COLO668 (cell line): ENCODE data around the gene CAAP1.
A peak's percentile ranks its signal among the peaks of the same experiment; 100 is the strongest.
"Not testable (repeated sequence)": the region's sequence is repeated elsewhere in the genome, so short reads cannot be mapped to it uniquely, and the experiment has no call there.

Experiments used
- DNase-seq: peaks from one replicate; lab custom pipeline; 2025; ENCODE audit not compliant: unreplicated experiment; lab: John Stamatoyannopoulos, UW

The CAAP1 gene, protein sequence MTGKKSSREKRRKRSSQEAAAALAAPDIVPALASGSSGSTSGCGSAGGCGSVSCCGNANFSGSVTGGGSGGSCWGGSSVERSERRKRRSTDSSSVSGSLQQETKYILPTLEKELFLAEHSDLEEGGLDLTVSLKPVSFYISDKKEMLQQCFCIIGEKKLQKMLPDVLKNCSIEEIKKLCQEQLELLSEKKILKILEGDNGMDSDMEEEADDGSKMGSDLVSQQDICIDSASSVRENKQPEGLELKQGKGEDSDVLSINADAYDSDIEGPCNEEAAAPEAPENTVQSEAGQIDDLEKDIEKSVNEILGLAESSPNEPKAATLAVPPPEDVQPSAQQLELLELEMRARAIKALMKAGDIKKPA

DNA sequence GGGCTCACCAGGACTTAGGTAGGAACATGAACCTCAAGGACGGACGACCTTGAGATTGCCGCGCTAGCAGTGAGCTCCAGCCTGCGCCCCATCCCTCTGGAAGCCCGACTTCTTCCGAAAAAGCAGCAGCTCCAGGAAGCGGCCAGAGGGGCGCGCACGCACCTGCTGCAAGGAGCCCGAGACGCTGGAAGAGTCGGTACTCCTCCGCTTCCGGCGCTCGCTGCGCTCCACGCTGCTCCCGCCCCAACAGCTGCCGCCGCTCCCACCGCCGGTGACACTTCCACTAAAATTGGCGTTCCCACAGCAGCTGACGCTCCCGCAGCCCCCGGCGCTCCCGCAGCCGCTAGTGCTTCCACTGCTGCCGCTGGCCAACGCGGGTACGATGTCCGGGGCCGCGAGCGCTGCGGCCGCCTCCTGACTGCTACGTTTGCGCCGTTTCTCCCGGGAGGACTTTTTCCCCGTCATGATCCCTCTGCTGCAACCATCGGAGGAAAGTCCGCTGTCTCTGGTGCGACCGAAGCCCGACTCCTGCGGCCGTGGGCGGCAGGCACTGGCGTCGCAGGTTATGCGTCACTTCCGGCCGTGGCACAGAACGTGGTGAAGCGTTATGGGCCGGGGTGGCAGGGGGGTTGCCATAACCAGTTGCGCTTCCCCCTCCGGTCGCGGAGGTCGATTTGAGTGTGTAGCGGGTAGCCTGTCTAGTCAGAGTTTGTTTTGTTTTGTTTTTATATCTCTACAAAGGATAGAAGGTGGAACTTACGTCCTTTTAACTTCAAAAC lies at the start of gene CAAP1:
Gene CAAP1, minus strand, starts transcription at position 552 of the 779 bp plus-strand sequence. Its CDS starts 87 bp downstream, at position 465.
- peak; percentile 96 for DNase-seq

DNA sequence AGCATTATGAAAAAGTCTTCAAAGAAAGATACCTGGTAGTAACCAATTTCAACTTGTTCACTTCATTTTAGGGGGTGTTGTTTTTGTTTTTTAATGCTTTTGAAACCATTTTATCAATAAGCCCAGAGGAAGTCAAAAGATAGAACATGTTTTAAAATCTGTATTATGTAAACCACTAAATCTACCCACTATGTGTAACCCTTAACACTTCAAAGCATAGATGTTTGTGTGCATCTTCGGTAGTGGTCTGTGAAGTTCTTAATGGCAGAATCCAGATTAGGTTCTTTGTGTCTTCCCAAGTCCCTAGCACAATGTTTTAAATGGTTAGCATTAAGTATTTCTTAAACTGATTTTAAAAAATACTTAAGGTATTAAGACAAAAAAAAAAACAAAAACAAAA lies 48.2 kb upstream of the CAAP1 start:
- no peak for DNase-seq

DNA sequence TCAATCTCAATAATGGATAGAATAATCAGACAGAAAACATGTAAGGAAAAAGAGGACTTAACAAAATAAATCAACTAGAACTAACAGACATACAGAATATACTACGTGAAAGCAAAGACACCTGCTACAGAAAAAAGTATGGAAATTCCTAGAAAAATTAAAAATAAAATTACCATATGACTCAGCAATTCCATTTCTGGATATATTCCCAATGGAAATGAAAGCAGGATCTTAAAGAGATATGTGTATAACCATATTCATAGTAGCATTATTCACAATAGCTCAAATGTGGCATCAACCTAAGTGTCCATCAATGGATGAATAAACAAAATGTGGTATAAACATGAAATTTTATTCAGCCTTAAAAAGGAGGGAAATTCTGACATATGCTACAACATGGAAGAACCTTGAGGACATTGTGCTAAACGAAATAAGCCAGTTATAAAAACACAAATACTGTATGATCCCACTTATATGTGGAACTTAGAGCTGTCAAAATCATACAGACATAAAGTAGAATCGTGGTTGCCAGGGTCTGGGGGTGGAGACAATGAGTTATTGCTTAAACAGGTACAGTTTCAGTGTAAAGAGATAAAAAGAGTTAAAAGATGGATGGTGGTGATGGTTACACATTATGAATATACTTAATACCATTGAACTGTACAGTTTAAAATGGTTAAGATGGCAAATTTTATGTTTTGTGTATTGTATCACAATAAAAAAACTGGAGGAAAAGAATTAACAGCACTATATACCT lies 47.5 kb upstream of the CAAP1 start:
- no peak for DNase-seq

DNA sequence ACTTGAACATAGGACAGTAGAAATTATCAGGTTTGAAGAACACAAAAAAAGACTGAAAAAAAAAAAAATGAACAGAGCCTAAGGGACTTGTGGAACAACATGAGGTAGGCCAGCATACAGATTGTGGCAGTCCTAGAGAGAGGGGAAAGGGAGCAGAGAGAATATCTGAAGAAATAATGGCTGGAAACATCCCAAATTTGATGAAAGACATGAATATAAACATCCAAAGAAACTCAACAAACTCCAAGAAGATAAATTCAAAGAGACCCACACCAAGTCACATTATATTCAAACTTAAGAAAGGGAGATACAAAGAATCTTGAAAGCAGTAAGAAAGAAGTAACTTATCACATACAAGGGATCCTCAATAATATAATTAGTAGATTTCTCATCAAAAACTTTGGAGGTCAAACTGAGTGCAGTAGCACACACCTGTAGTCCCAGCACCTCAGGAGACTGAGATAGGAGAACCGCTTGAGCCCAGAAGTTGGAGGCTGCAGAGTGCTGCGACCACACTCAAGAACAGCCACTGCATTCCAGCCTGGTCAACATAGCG lies 45.3 kb upstream of the CAAP1 start:
- DNase-seq = no peak

DNA sequence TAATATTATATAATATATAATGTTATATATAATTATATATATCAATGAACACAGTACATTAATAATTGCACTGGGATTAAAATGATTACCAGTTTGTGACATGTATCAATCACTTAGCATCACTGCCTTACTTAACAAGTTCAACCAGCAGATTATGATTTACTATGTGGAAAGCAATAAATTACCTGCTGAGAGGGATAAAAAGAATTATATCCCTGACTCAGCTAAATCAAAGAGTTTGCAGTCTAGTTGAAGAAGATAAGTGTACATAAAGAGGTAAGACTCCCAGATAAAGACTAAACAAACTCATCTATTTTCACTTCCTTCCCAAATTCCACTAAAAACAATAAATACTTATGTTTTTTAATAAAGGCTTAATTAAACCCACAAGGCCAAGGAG lies 43.2 kb upstream of the CAAP1 start:
- no peak for DNase-seq

DNA sequence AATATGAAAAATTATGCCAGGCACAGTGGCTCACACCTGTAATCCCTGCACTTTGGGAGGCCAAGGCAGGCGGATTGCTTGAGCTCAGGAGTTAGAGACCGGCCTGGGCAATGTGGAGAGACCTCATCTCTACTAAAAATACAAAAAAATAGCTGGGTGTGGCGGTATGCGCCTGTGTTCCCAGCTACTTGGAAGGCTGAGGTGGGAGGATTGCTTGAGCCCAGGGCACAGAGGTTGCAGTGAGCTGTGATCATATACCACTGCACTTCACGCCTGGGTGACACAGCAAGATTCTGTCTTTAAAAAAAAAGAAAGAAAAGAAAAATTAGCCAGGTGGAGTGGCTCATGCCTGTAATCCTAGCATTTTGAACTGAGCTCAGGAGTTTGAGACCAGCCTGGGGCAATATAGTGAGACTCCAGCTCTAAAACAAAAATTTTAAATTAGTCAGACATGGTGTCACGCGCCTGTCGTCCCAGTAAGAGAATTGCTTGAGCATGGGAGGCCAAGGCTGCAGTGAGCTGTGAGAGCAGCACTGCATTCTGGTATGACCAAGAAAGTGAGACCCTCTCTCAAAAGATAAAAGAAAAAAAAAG lies 36.4 kb upstream of the CAAP1 start:
- DNase-seq = no peak

DNA sequence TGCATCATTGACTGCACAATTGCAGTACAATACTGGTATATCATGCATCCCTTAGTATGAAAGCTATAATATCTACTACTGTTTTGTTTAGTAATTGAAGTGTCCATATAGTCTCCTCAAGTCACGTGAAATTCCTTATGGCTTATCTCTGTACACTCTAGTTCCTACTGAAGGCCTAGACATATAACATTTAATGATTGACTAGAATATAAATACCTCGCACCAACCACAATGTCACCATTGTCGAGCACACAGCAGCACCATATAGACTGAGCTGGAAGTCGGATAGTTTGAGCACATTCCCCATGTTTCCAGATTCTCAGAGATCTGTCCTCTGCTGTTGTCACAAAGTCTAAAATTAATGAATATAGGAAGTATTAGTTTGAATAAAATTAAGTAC lies 33.0 kb upstream of the CAAP1 start:
- DNase-seq = no peak

DNA sequence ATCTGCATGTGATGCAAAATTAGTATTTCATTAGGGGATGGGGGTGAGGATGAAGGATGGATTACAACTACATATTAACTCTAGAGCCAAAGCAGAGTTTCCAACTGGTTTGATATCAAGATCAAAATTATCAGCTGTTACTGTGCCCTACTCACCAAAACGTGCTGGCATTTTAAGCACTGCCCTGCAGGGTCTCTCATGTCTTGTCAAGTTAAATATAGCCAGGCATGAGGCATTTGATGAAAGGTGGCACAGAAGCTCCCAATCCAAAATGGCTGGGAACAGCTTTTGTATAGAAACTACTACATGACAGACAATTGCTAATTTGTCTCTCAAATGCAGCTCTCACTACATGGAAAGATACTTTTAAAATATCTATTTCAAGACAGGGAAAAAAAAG lies 27.1 kb upstream of the CAAP1 start:
- no peak for DNase-seq

DNA sequence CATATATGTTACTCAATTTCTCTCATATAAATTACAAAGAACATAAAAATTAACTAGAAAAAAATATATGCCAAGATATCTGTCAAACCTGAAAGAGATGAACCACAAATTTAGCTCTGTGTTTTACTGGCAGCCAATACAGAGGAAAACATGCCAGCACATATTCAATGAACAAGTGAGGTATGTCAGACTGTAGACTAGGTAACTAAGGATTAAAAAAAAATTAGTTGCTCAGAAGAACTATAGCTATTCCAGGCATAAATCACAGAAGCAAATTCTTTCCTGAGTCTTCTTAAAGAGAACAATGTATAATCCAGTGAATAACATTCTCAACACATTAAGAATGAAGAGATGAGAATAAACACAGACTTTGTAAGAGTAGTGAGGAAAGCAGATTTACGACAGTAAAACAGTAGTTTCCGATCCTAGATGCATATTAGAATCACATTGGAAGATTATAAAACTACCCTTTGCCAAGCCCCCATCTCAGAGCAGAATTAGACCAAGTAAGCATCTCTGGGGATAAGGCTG lies 20.6 kb upstream of the CAAP1 start:
- no peak for DNase-seq

DNA sequence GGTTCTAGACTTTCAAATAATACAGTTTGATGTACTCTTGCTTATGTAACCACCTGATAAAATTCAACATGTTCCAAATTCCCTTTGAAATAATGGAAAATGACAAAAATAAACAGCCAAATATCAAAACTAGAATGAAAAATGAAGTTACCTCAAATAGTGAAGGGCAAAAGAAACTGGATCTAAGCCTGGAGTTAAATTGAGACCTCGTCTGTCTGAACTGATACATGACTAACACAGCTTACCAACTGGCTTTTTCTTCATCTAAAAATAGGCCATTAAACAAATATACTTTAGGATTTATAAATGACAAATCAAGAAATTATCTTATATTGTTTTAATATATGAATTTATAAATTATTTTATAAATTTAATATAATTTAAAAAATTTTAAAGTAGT lies 12.1 kb upstream of the CAAP1 start:
- no peak for DNase-seq

DNA sequence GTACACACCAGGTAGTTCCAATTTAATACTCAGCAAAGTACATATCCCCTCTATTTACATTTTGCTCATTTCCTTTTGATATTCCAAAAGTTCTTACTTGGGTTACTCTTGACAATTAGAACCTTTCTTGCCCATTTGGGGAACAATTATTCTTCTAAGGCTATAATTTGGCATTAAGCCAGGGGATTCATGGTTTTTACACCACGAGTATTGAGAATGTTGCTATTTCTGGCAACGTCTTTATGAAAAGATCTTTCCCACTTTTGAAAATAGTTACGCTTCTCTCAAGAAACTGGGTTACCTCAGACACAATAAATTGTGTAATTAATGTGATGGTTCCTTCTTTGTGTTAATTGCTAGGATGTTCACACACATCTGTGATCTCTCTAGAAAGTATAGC lies 11.5 kb upstream of the CAAP1 start:
- no peak for DNase-seq

DNA sequence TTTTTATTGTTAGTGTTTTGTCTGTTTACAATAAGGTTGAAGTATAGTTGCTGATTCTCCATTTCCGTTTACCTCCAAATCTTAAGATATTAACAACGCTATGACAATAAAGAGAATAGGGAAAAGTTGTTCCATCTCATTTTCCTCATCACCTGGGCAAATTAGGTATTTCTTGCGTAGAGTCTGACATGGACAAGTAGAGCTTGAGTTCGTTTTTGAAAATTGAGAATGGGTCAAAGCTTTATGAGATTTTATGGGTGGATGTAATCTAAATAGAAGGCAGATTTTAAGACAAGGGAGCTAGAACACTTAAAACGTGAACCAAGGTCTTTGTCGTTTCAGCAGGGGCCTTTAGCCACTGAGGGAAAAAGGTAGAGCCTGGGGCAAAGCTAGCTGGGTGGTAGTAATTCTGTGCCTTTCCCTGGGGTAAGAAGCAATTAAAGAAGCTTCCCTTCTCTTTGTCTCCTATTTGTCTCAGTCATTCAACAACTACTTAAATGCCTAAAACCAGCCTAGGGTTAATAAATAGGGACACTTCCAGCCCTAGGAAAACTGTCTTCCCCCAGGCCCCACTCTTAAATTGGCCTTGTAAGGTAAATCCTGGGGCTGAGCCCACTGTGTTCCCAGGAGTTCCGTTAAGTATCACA lies 551 bp upstream of the CAAP1 start:
- no peak for DNase-seq

DNA sequence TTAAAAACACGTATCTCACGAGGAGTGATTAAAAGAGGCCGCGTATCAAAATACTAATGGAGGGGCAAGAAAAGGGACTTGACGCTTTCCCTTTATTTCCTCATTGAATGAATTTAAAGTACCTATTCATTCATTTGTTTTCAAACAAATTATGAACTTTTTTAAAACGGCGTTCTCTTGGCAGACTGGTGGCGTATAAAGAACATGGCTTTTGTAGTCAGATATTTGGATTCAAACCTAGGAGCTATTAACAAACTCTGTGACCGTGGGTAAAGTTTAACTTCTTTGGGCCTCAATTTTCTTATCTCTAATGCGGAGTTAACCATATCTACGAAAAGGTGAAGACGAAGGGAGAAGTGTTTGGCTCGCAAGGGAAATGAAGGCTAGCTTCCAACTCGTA lies 876 bp downstream of the CAAP1 start:
- DNase-seq = no peak

DNA sequence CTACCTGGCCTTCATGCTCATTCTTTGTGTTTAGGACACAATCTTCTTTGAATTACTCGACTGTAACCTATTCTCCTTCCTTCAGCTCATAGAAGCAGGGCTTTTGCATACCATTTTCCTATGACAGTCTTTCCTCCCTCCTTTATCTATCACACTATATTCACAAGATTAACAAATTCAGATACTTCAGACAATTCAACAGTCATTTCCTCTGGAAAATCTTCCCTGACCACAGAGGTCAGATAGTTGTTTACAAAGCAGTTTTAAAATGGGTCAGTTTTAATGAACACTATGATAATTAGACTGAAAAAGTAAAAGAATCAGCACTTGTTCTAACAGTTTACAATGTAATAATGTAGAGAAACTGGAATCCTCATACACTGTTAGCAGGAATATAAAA lies 4.3 kb downstream of the CAAP1 start:
- DNase-seq = no peak

DNA sequence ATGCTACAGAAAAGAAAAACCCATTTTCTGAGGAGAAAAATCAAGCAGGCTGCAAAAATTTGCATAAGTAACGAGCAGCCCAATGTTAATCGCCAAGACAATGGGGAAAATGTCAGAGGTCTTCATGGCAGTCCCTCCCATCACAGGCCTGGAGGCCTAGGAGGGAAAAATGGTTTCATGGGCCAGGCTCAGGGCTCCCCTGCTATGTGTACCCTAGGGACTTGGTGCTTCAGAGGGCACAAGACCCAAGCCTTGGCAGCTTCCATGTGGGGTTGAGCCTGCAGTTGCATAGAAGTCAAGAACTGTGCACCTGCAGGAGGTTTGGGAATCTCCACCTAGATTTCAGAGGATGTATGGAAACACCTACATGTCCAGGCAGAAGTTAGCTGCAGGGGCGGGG lies 10.4 kb downstream of the CAAP1 start:
- DNase-seq = no peak

DNA sequence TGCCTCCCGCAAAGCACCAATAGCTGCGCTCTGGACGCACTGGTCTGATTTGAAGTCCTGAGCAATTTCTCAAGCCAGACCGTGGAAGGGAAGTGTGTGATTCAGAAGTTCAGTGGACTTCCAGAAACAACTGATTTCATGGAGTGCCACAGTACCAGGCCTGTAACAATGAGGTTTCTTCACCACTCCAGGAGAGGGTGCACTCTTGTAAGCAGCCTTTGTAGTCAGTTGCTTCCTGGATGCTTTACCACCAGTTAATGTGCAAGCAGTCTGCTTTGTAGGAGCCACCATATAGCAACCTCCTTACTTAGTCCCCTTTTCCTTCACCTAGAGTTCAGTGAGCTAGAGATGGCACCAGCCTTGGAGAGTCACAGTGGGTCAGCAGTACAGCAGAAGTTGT lies 12.3 kb downstream of the CAAP1 start:
- no peak for DNase-seq

DNA sequence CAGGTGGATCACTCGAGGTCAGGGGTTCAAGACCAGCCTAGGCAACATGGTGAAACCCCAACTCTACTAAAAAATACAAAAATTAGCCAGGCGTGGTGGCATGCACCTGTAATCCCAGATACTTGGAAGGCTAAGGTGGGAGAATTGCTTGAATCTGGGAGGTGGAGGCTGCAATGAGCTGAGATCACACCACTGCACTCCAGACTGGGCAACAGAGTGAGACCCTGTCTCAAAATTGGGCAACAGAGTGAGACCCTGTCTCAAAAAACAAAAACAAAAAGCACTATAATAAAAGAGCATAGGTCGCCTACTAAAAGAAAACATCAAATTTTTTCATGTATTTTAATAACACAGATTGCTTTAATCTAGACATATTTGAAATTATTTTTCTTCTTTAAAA lies 17.4 kb downstream of the CAAP1 start:
- DNase-seq = not testable (repeated sequence)

DNA sequence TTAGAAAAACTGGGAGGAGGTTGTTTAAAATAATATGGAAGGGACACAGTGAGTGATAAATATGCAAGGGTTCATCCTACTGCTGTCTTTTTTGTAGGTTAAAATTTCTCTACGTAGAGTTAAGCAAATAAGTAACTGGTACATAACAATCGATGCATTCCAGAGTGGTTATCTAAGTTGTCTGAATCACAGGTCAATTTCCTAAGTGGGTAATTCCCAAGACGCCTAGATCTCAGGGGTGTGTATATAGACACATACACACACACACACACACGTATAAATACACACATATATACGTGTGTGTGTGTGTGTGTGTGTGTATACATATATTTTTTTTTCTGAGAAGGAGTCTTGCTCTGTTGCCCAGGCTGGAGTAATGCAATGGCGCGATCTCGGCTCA lies 22.3 kb downstream of the CAAP1 start:
- DNase-seq = no peak

DNA sequence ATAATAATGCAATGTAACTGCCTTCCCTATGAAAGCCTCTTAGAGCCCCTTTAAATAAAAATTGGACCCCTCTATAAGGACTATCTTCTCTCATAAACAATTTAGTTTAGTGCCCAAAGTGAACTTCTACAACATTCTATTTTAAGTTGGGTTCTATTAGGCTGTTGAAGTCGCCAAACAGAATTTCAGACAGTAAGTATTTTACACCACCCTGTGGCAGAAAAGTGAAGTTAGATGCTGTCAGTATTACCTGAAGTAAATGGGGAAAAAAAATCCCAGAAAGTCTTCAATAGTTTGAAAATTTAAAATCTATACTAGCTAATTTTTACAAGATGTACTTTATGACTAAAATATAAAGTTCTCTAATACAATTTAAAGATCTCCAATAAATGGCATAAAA lies 29.5 kb downstream of the CAAP1 start:
- DNase-seq = no peak

DNA sequence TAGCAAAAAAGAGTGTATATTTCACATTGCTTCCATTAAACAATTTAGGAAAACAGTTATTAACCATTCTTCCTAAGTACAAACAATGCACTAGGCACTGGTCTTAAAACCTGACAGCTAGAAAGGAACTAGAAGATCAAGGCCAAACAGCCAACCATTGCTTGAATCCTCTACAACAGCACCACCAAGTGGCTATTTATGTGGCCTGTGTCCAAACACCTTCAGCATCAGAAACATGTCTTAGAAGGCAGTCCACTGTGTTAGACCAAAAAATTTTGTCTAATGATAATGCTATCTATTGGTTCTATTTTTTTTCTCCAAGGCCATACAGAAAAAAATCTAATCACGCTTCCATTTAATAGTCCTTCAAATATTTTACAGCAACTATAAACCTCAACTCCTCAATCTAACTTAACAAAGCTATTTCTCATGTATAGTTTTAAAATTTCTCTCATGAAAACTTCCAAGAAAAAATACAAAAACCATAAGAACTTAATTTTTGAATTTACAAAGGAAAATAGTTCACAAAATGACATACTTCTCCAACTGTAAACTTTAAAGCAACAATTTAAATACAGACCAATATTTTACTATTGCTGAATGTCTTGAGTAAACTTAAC lies 36.1 kb downstream of the CAAP1 start:
- DNase-seq = peak; percentile 46
